NOMO-1 treated with dmso at 0.1 percent for 144 hours (cell line): ENCODE data around the gene KIF13A.
"Not testable (repeated sequence)": the region's sequence is repeated elsewhere in the genome, so short reads cannot be mapped to it uniquely, and the experiment has no call there.

ENCODE experiments used
- DNase-seq: peaks from one replicate; lab custom pipeline; 2025; ENCODE audit not compliant: unreplicated experiment; lab: John Stamatoyannopoulos, UW

Gene KIF13A

GRCh38 chr6:17851720-17852161, 135.7 kb downstream of the KIF13A start:
- DNase-seq, result no peak

GRCh38 chr6:17851001-17851719, 136.3 kb downstream of the KIF13A start:
- no peak for DNase-seq

- DNase-seq, result no peak
These were observed 137.2 kb downstream of the KIF13A start for GRCh38 chr6:17850281-17850680.

- DNase-seq, result no peak
These were observed 140.2 kb downstream of the KIF13A start for GRCh38 chr6:17847203-17847760.

GRCh38 chr6:17846762-17847161, 140.7 kb downstream of the KIF13A start:
- no peak for DNase-seq

- DNase-seq, result no peak
These were observed 141.8 kb downstream of the KIF13A start for GRCh38 chr6:17845598-17845997.

- DNase-seq, result not testable (repeated sequence)
These were observed 142.5 kb downstream of the KIF13A start for GRCh38 chr6:17844967-17845366.

GRCh38 chr6:17842934-17843821, 144.3 kb downstream of the KIF13A start:
- no peak for DNase-seq

- no peak for DNase-seq
These were observed 145.2 kb downstream of the KIF13A start for GRCh38 chr6:17842014-17842776.

- no peak for DNase-seq
These were observed 147.8 kb downstream of the KIF13A start for GRCh38 chr6:17839513-17840223.

- DNase-seq, result no peak
These were observed 151.1 kb downstream of the KIF13A start for GRCh38 chr6:17836293-17836692.

- no peak for DNase-seq
These were observed 151.7 kb downstream of the KIF13A start for GRCh38 chr6:17835784-17836183.

- no peak for DNase-seq
These were observed 156.3 kb downstream of the KIF13A start for GRCh38 chr6:17831135-17831534.

GRCh38 chr6:17829905-17830304, 157.5 kb downstream of the KIF13A start:
- DNase-seq, result no peak

GRCh38 chr6:17828149-17828548, 159.3 kb downstream of the KIF13A start:
- no peak for DNase-seq

GRCh38 chr6:17826301-17826700, 161.1 kb downstream of the KIF13A start:
- DNase-seq, result no peak

- no peak for DNase-seq
These were observed 167.4 kb downstream of the KIF13A start for GRCh38 chr6:17820055-17820454.

GRCh38 chr6:17817763-17818162, 169.7 kb downstream of the KIF13A start:
- no peak for DNase-seq

GRCh38 chr6:17816921-17817611, 170.4 kb downstream of the KIF13A start:
- no peak for DNase-seq

GRCh38 chr6:17813542-17813941, 173.9 kb downstream of the KIF13A start:
- DNase-seq, result no peak
